ENCODE data around the gene EXOC4.
A peak's percentile ranks its signal among the peaks of the same experiment; 100 is the strongest.
"Not testable (repeated sequence)": the region's sequence is repeated elsewhere in the genome, so short reads cannot be mapped to it uniquely, and the experiment has no call there.

The EXOC4 gene

DNA sequence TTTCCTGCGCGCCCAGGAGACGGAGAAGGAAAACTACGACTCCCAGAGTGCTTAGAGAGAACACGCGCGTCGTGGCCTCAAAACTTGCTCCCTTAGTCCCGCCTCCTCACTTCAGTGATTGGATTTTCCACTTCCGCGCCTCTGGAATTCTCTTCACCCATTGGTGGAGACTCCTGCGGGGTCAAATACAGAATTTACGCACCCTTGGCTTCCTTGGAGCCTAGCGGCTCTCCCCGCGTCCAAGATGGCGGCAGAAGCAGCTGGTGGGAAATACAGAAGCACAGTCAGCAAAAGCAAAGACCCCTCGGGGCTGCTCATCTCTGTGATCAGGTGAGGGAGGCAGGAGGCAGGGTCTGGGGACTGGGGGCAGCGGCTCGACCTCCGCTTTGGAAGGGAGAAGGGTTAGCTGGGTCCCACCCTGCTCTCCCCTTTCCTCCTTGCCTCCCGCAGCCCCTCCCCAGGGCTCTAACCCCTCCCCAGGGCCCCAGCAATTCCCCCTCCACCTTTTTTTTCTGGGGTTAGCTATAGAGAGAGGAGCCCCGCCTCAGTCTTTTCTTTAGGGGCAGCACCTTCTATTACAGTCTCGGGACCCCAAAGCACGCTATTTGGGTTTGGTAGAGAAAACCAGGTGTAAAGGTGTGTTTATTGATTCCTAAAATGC lies at the start of gene EXOC4:
Gene EXOC4 (plus strand): TSS at position 221 of the 661 bp plus-strand sequence.
- peak; percentile 94 for DNase-seq (ENCODE audit: low read depth)

GRCh38 chr7:133203490-133203889 lies 49.4 kb upstream of the EXOC4 start:
- DNase-seq (ENCODE audit: low read depth), result no peak

GRCh38 chr7:133207687-133208086 lies 45.2 kb upstream of the EXOC4 start:
- peak; percentile 1 for DNase-seq (ENCODE audit: low read depth)

GRCh38 chr7:133210817-133211216 lies 42.1 kb upstream of the EXOC4 start:
- not testable (repeated sequence) for DNase-seq (ENCODE audit: low read depth)

DNA sequence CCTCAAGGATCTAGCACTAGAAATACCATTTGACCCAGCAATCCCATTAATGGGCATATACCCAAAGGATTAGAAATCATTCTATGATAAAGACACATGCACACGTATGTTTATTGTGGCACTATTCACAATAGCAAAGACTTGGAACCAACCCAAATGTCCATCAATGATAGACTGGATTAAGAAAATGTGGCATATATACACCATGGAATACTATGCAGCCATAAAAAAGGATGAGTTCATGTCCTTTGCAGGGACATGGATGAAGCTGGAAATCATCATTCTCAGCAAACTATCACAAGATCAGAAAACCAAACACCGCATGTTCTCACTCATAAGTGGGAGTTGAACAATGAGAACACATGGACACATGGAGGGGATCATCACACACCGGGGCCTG lies 39.1 kb upstream of the EXOC4 start:
- not testable (repeated sequence) for DNase-seq (ENCODE audit: low read depth)

DNA sequence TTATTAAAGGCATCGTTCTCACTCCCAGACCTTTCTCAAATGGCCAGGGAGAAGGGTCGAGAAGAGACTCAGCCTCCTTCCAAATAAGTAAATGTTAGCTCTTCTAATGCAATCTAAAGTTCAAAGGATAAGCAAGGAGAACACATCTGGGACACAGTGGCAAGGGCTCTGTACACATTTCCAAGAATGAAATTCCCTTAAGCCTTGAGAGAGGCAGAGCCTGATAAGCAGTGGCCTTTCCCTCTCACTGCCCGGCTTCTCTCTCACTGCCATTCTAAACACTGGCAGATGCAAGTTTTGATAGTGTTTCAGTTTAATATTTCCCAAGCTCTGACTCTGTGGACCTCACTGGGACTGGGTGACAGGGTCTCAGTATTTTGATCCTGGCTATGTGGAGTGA lies 35.1 kb upstream of the EXOC4 start:
- no peak for DNase-seq (ENCODE audit: low read depth)

DNA sequence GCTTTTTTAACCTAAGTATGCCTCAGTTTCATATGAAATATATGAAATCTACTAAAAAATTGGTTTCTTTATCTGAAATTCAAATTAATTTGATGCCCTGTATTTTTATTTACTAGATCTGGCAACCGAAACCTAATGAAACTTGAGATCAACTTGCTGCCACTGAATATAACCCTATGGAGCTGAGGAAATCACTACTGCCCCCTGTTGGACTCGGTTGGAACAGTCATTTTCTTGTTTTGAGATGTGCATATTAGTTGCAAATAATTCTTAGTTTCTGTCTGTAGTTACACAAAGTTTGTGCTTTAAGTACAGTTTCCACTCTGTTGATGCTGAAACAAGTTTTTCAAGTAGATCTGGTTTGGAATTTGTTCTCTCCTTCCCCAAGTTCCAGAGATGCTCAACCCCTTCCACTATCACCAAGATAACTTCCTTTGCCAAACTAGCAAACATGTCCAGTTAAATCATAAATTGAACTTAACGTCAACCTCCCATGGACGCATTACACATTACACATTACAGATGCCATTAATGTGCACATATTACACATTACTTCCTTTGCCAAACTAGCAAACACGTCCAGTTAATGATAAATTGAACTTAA lies 22.2 kb upstream of the EXOC4 start:
- peak; percentile 53 for DNase-seq (ENCODE audit: low read depth)

- DNase-seq (ENCODE audit: low read depth), result no peak
These were observed 19.7 kb upstream of the EXOC4 start for GRCh38 chr7:133233142-133233541.

- no peak for DNase-seq (ENCODE audit: low read depth)
These were observed 17.7 kb upstream of the EXOC4 start for GRCh38 chr7:133234961-133235875.

GRCh38 chr7:133237545-133237944 lies 15.3 kb upstream of the EXOC4 start:
- no peak for DNase-seq (ENCODE audit: low read depth)

DNA sequence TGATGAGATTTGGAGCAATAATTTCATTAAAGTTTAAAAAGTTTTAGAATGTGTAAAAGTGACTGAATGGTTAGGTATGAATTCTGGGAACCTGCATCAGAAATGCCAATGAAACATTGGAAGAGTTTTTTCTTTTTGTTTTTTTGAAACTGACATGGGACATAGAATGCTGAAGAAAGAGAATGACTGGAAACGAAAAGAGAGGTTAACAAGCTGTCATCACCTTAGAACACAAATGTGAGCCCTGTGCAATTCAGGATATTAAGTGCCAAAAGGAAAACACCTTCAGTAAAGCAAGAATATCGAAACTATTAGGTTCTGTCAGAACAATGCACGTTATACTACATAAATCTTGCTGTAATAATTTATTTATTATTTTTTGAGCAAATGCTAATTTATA lies 12.6 kb upstream of the EXOC4 start:
- no peak for DNase-seq (ENCODE audit: low read depth)

GRCh38 chr7:133246558-133246957 lies 6.3 kb upstream of the EXOC4 start:
- DNase-seq (ENCODE audit: low read depth), result no peak

GRCh38 chr7:133248901-133249300 lies 4.0 kb upstream of the EXOC4 start:
- no peak for DNase-seq (ENCODE audit: low read depth)

GRCh38 chr7:133252506-133252857 lies 396 bp upstream of the EXOC4 start:
- no peak for DNase-seq (ENCODE audit: low read depth)

- DNase-seq (ENCODE audit: low read depth), result no peak
These were observed 619 bp downstream of the EXOC4 start for GRCh38 chr7:133253519-133253875.

DNA sequence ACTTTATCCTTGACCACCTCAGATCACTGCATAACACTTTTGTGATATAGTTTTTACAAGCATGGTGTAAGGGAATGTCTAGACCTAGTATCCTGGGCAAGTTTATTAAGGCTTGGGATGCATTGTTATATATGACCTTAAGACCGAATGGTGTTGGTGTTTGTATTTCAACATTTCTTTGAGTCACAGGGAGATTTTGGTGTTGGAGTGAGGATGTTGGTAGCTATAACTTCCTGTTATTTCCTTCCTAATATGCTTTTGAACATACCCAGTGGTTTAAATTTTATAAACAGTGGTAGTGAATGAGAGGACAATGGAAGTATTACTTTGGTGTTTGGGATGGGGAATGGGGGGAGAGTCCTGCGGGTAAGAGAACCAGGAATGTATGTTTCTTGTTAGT lies 2.6 kb downstream of the EXOC4 start:
- no peak for DNase-seq (ENCODE audit: low read depth)

GRCh38 chr7:133258174-133258573 lies 5.3 kb downstream of the EXOC4 start:
- DNase-seq (ENCODE audit: low read depth), result no peak

DNA sequence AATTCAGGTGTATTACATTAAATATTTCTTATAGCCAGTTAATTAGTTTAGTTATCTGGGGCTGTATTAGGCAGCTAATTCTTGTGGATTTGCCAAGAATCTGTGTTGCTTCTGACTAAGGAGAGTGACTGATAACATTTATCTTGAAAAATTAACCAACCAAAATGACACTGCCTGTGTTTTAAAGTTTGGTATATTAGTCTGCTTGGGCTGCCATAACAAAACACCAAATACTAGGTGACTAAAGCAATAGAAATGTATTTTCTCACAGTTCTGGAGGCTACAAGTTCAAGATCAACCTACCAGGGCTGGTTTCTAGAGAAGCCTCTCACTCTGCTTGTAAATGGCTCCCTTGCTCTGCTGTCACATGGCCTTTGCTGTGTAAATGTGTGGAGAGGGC lies 12.9 kb downstream of the EXOC4 start:
- no peak for DNase-seq (ENCODE audit: low read depth)

- DNase-seq (ENCODE audit: low read depth), result no peak
These were observed 15.5 kb downstream of the EXOC4 start for GRCh38 chr7:133268355-133268754.

- no peak for DNase-seq (ENCODE audit: low read depth)
These were observed 19.5 kb downstream of the EXOC4 start for GRCh38 chr7:133272336-133272735.

DNA sequence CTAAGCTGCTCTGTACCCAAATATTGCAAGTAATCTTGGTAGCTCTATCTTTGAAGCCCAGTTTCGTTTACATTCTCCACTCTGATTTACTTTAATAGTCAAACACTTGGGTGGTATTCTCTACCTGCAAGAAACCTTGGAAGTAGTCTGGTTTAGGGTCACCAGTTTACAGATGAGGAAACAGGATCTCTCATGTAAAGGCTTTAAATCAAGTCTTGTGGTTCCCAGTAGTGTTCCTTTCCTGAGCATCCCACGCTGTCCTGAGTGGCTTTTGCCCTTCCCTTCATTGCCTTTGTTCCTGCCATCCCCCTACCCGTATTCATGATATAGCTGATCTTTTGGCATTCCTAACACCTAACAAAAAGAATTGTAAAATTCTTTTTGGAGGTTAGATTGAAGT lies 20.3 kb downstream of the EXOC4 start:
- no peak for DNase-seq (ENCODE audit: low read depth)

DNA sequence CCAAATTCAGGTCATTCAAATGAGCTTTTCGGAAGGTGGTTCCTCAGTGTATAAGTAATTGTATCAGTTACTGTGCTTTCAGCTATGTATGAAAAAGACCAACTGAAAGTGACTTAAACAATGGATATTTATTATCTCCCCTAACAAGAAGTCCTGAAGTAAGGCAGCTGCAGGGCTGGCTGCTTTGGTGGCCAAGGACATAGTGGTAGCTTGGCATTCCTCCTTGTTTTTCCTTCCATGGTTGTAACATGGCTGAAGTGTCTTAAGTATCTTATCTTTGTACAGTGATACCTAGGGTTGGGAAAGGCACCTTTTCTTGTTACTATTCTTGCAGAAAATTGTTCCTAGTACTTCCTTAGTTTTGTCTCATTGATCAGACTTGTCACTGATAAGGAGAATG lies 21.4 kb downstream of the EXOC4 start:
- DNase-seq (ENCODE audit: low read depth), result no peak

DNA sequence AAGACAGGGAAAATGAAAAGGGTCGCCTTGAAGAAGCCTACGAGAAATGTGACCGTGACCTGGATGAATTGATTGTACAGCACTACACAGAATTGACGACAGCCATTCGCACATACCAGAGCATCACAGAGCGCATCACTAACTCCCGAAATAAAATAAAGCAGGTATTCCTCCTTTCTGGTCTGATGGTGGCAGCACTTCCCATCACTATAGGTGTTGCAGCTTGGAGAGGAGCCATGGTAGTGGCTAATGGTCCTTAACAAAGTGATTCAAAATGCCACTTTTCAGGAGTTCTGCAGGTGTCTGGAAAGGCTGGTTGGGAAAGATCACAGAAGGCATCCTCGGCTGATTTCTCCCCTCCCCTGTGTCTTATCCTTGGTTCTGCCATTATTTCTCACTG lies 22.1 kb downstream of the EXOC4 start:
- no peak for DNase-seq (ENCODE audit: low read depth)

All from fibroblast of the conjunctiva (primary cell).